Aorta (tissue), 5 donors: ENCODE data around the gene MAP4K1. TPM values are rescaled to one million over a fixed set of nuclear protein-coding genes. Genes with fewer than 3 reads are reported as not detected.
A peak's percentile ranks its signal among the peaks of the same experiment; 100 is the strongest.

Experiments
- ATAC-seq: fragments of 200-7000 bp; cut with Tn5 transposase; one replicate; pipeline ENCODE4 v1.9.1; 2022; ENCODE audit warnings: moderate library complexity; ENCODE audit not compliant: low FRiP score
- DNase-seq, 2 donors: peaks; one replicate each; pipeline ENCODE4 v3.0.0-alpha.2; 2020
- H3K27ac ChIP-seq, 2 donors: one replicate each; pipeline ENCODE4 v1.5.1; 2013; ENCODE audit warnings: low read length in 2 of 2, mild to moderate bottlenecking in 2 of 2, moderate library complexity in 2 of 2, control low read depth in 1 of 2, inconsistent platforms in 1 of 2, low read depth in 1 of 2
- H3K27me3 ChIP-seq, 2 donors: one replicate each; pipeline ENCODE4 v1.6.1; 2013; ENCODE audit warnings: control low read depth in 1 of 2, low read length in 1 of 2, mild to moderate bottlenecking in 1 of 2, moderate library complexity in 1 of 2; ENCODE audit not compliant: insufficient read depth in 2 of 2, control insufficient read depth in 1 of 2
- H3K36me3 ChIP-seq, 2 donors: one replicate each; pipeline ENCODE4 v1.6.1; 2013; ENCODE audit warnings: control low read depth in 1 of 2, low read length in 1 of 2, mild to moderate bottlenecking in 1 of 2; ENCODE audit not compliant: insufficient read depth in 2 of 2, control insufficient read depth in 1 of 2
- H3K4me1 ChIP-seq, 2 donors: one replicate each; pipeline ENCODE4 v1.6.1; 2013; ENCODE audit warnings: low read length in 2 of 2, control low read depth in 1 of 2, mild to moderate bottlenecking in 1 of 2, moderate library complexity in 1 of 2; ENCODE audit not compliant: insufficient read depth in 2 of 2, control insufficient read depth in 1 of 2
- H3K4me3 ChIP-seq, 2 donors: one replicate each; pipeline ENCODE4 v1.5.1; 2013; ENCODE audit warnings: low read length in 2 of 2, control low read depth in 1 of 2, mild to moderate bottlenecking in 1 of 2
- H3K9me3 ChIP-seq: one replicate; pipeline ENCODE4 v1.6.1; 2013; ENCODE audit warnings: mild to moderate bottlenecking, low read length; ENCODE audit not compliant: control insufficient read depth
- WGBS, 2 donors: extraction: QIAGEN DNeasy Blood & Tissue Kit; methylation state at CpG; one replicate each; pipeline ENCODE4 v1.1.7; 2013; 5-methylcytosine and 5-hydroxymethylcytosine counted together
- intact Hi-C, 2 donors: fragments of 100-400 bp; cut with DNase I; formaldehyde crosslinking; loops; one replicate each; pipeline versions ENCODE4 v1.14.2 to v1.15.0; 2022
- polyA plus RNA-seq, 2 donors: library from polyadenylated mRNA; stranded (reverse); fragments of 200-250 nt; gene quantifications; one replicate each; pipeline ENCODE4 v1.2.3, GENCODE V29; 2013
- total RNA-seq, 2 donors: library from RNA; stranded (reverse); fragmentation: NEBNext Ultra II Directional; extraction: Animal tissue kit (Norgen Biotek cat#: 25700); gene quantifications; one replicate each; pipeline ENCODE4 v1.2.1, GENCODE V29; 2021
- donor health status: healthy with polysubstance abuse.
- donor health status: Bipolar disorder and iron deficiency.
- donor health status: DM: no; HTN: no; CAD: no.
- donor health status: DM: no; HTN: no; CAD: no.
- donor health status: DM: yes; HTN: yes; CAD: no.

The MAP4K1 gene
- total and polyA plus RNA-seq, 4 donors = 1.6 to 13.2 (median 4.7) TPM

- no peak overlapping the region for H3K27ac ChIP-seq
- 90 to 92% methylated on average over 11 of the region's 11 CpGs for WGBS, 2 donors
- H3K9me3 ChIP-seq = no peaks in the 10 kb centered on the region
- no peaks in the 10 kb centered on the region for H3K27me3 ChIP-seq
- no peak for ATAC-seq
- H3K4me1 ChIP-seq = no peaks in the 10 kb centered on the region
- no peak for DNase-seq
- no peaks in the 10 kb centered on the region for H3K36me3 ChIP-seq
- H3K4me3 ChIP-seq = no peak overlapping the region
- intact Hi-C loops = no loop called here
Measured at GRCh38 chr19:38577826-38578225, 39.9 kb downstream of the MAP4K1 start.

GRCh38 chr19:38571682-38572081 lies 46.1 kb downstream of the MAP4K1 start:
- H3K27me3 ChIP-seq = no peaks in the 10 kb centered on the region
- H3K9me3 ChIP-seq = no peaks in the 10 kb centered on the region
- no peak for DNase-seq
- no peak overlapping the region for H3K4me3 ChIP-seq
- 88 to 90% methylated on average over 2 of the region's 2 CpGs for WGBS, 2 donors
- ATAC-seq = no peak
- H3K4me1 ChIP-seq = no peaks in the 10 kb centered on the region
- intact Hi-C loops = no loop called here
- no peaks in the 10 kb centered on the region for H3K36me3 ChIP-seq
- no peak overlapping the region for H3K27ac ChIP-seq

GRCh38 chr19:38569368-38569983 lies 48.3 kb downstream of the MAP4K1 start:
- WGBS, 2 donors = 89 to 91% methylated on average over 6 of the region's 6 CpGs
- Histone ChIP-seq H3K36me3 (no peaks in the 10 kb centered on the region), H3K9me3 (no peaks in the 10 kb centered on the region), H3K27me3 (no peaks in the 10 kb centered on the region), H3K4me1 (no peaks in the 10 kb centered on the region), H3K4me3 (no peak overlapping the region), H3K27ac (no peak overlapping the region)
- intact Hi-C loops = no loop called here
- ATAC-seq (no peak), DNase-seq (no peak)

GRCh38 chr19:38565691-38566105 lies 52.1 kb downstream of the MAP4K1 start:
- no peaks in the 10 kb centered on the region for H3K4me1 ChIP-seq
- H3K4me3 ChIP-seq = no peak overlapping the region
- 70 to 78% methylated on average over 21 of the region's 21 CpGs for WGBS, 2 donors
- no peaks in the 10 kb centered on the region for H3K36me3 ChIP-seq
- no peak for ATAC-seq
- no peaks in the 10 kb centered on the region for H3K27me3 ChIP-seq
- no peaks in the 10 kb centered on the region for H3K9me3 ChIP-seq
- intact Hi-C loops = no loop called here
- no peak overlapping the region for H3K27ac ChIP-seq
- no peak for DNase-seq

- ATAC-seq (no peak), DNase-seq (peak in 1 of 2 donors; percentile 78)
- no peaks in the 10 kb centered on the region for H3K36me3 ChIP-seq
- H3K27ac ChIP-seq = no peak overlapping the region
- WGBS, 2 donors = 4 to 6% methylated on average over 70 to 111 of the region's 111 CpGs
- H3K27me3 ChIP-seq = no peaks in the 10 kb centered on the region
- intact Hi-C loops = no loop called here
- no peak overlapping the region for H3K4me3 ChIP-seq
- no peaks in the 10 kb centered on the region for H3K4me1 ChIP-seq
- H3K9me3 ChIP-seq = no peaks in the 10 kb centered on the region
Measured at GRCh38 chr19:38564981-38565690, 52.6 kb downstream of the MAP4K1 start.

GRCh38 chr19:38563475-38563874 lies 54.3 kb downstream of the MAP4K1 start:
- H3K27ac ChIP-seq = no peak overlapping the region
- intact Hi-C loops = no loop called here
- ATAC-seq (no peak), DNase-seq (no peak)
- H3K4me1 ChIP-seq = no peaks in the 10 kb centered on the region
- H3K9me3 ChIP-seq = no peaks in the 10 kb centered on the region
- WGBS, 2 donors = 96 to 98% methylated on average over 8 to 9 of the region's 9 CpGs
- no peaks in the 10 kb centered on the region for H3K36me3 ChIP-seq
- no peak overlapping the region for H3K4me3 ChIP-seq
- no peaks in the 10 kb centered on the region for H3K27me3 ChIP-seq

GRCh38 chr19:38562096-38562495 lies 55.7 kb downstream of the MAP4K1 start:
- intact Hi-C loops = no loop called here
- WGBS, 2 donors = 80 to 86% methylated on average over 6 of the region's 6 CpGs
- Histone ChIP-seq H3K27me3 (no peaks in the 10 kb centered on the region), H3K27ac (no peak overlapping the region), H3K4me3 (no peak overlapping the region), H3K9me3 (no peaks in the 10 kb centered on the region), H3K4me1 (no peaks in the 10 kb centered on the region), H3K36me3 (no peaks in the 10 kb centered on the region)
- DNase-seq (no peak), ATAC-seq (no peak)

- intact Hi-C loops = no loop called here
- ATAC-seq (no peak), DNase-seq (no peak)
- H3K4me3 ChIP-seq = no peak overlapping the region
- H3K36me3 ChIP-seq = no peaks in the 10 kb centered on the region
- no peaks in the 10 kb centered on the region for H3K27me3 ChIP-seq
- no peaks in the 10 kb centered on the region for H3K9me3 ChIP-seq
- H3K27ac ChIP-seq = no peak overlapping the region
- 88 to 90% methylated on average over 11 of the region's 11 CpGs for WGBS, 2 donors
- H3K4me1 ChIP-seq = no peaks in the 10 kb centered on the region
Measured at GRCh38 chr19:38561658-38562057, 56.1 kb downstream of the MAP4K1 start.

- Histone ChIP-seq H3K4me3 (no peak overlapping the region), H3K4me1 (no peaks in the 10 kb centered on the region), H3K27me3 (no peaks in the 10 kb centered on the region), H3K36me3 (no peaks in the 10 kb centered on the region), H3K9me3 (no peaks in the 10 kb centered on the region), H3K27ac (no peak overlapping the region)
- intact Hi-C loops = no loop called here
- 94 to 95% methylated on average over 39 to 42 of the region's 42 CpGs for WGBS, 2 donors
- no peak for DNase-seq
- ATAC-seq = no peak
Measured at GRCh38 chr19:38561053-38561606, 56.6 kb downstream of the MAP4K1 start.
